ENCODE data around the gene SP7.

- TF ChIP-seq, protein P1, sequence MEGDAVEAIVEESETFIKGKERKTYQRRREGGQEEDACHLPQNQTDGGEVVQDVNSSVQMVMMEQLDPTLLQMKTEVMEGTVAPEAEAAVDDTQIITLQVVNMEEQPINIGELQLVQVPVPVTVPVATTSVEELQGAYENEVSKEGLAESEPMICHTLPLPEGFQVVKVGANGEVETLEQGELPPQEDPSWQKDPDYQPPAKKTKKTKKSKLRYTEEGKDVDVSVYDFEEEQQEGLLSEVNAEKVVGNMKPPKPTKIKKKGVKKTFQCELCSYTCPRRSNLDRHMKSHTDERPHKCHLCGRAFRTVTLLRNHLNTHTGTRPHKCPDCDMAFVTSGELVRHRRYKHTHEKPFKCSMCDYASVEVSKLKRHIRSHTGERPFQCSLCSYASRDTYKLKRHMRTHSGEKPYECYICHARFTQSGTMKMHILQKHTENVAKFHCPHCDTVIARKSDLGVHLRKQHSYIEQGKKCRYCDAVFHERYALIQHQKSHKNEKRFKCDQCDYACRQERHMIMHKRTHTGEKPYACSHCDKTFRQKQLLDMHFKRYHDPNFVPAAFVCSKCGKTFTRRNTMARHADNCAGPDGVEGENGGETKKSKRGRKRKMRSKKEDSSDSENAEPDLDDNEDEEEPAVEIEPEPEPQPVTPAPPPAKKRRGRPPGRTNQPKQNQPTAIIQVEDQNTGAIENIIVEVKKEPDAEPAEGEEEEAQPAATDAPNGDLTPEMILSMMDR (IDR thresholded peaks at IDR 0.05) = no peak
- no peak for TF ChIP-seq PBX3 (IDR thresholded peaks at IDR 0.05)
- TF ChIP-seq POLR2A (IDR thresholded peaks at IDR 0.05; ENCODE audit: low read length) = no peak
- no peak for TF ChIP-seq POLR2AphosphoS2 (conservative IDR thresholded peaks at IDR 0.05; ENCODE audit: low read length)
- TF ChIP-seq CHD2 (IDR thresholded peaks at IDR 0.05; ENCODE audit: low read length, partially characterized antibody) = no peak
- TF ChIP-seq KDM1A (IDR thresholded peaks at IDR 0.05; ENCODE audit: low read depth) = no peak
- no peak for TF ChIP-seq USF2 (IDR thresholded peaks at IDR 0.05)
- TF ChIP-seq, protein P2, sequence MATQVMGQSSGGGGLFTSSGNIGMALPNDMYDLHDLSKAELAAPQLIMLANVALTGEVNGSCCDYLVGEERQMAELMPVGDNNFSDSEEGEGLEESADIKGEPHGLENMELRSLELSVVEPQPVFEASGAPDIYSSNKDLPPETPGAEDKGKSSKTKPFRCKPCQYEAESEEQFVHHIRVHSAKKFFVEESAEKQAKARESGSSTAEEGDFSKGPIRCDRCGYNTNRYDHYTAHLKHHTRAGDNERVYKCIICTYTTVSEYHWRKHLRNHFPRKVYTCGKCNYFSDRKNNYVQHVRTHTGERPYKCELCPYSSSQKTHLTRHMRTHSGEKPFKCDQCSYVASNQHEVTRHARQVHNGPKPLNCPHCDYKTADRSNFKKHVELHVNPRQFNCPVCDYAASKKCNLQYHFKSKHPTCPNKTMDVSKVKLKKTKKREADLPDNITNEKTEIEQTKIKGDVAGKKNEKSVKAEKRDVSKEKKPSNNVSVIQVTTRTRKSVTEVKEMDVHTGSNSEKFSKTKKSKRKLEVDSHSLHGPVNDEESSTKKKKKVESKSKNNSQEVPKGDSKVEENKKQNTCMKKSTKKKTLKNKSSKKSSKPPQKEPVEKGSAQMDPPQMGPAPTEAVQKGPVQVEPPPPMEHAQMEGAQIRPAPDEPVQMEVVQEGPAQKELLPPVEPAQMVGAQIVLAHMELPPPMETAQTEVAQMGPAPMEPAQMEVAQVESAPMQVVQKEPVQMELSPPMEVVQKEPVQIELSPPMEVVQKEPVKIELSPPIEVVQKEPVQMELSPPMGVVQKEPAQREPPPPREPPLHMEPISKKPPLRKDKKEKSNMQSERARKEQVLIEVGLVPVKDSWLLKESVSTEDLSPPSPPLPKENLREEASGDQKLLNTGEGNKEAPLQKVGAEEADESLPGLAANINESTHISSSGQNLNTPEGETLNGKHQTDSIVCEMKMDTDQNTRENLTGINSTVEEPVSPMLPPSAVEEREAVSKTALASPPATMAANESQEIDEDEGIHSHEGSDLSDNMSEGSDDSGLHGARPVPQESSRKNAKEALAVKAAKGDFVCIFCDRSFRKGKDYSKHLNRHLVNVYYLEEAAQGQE (IDR thresholded peaks at IDR 0.05) = no peak
- TF ChIP-seq, protein P3, sequence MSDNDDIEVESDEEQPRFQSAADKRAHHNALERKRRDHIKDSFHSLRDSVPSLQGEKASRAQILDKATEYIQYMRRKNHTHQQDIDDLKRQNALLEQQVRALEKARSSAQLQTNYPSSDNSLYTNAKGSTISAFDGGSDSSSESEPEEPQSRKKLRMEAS (IDR thresholded peaks at IDR 0.05) = no peak
These were observed 49.7 kb downstream of the SP7 start for GRCh38 chr12:53286448-53286847.
